IPS-NIHi7 (cell line): ENCODE data around the gene KCNIP1.

Experiments
- DNase-seq: peaks from one replicate; pipeline ENCODE4 v3.0.0; 2012; ENCODE audit warnings: mixed read lengths; ENCODE audit errors: extremely low spot score

Gene KCNIP1

GRCh38 chr5:170711300-170711699, 207.5 kb downstream of the KCNIP1 start:
- DNase-seq: no peak

- no peak for DNase-seq
Observed at GRCh38 chr5:170715141-170715540, 211.3 kb downstream of the KCNIP1 start.

GRCh38 chr5:170716396-170716795, 212.6 kb downstream of the KCNIP1 start:
- DNase-seq: no peak

GRCh38 chr5:170719551-170719950, 215.7 kb downstream of the KCNIP1 start:
- no peak for DNase-seq

- DNase-seq: no peak
Observed at GRCh38 chr5:170720179-170720578, 216.4 kb downstream of the KCNIP1 start.

GRCh38 chr5:170720984-170721383, 217.2 kb downstream of the KCNIP1 start:
- no peak for DNase-seq

- no peak for DNase-seq
Observed at GRCh38 chr5:170721681-170722080, 217.9 kb downstream of the KCNIP1 start.

- peak; percentile 59 for DNase-seq
Observed at GRCh38 chr5:170722316-170722715, 218.5 kb downstream of the KCNIP1 start.

- DNase-seq: no peak
Observed at GRCh38 chr5:170731052-170731451, 227.2 kb downstream of the KCNIP1 start.

GRCh38 chr5:170732685-170733084, 228.9 kb downstream of the KCNIP1 start:
- DNase-seq: no peak

GRCh38 chr5:170736966-170737365, 233.1 kb downstream of the KCNIP1 start:
- no peak for DNase-seq

- DNase-seq: no peak
Observed at GRCh38 chr5:170737591-170737990, 233.8 kb downstream of the KCNIP1 start.

GRCh38 chr5:170738840-170739239, 235.0 kb downstream of the KCNIP1 start:
- peak; percentile 49 for DNase-seq

GRCh38 chr5:170739446-170739845, 235.6 kb downstream of the KCNIP1 start:
- DNase-seq: no peak

GRCh38 chr5:170740551-170741205, 236.9 kb downstream of the KCNIP1 start:
- no peak for DNase-seq

- DNase-seq: no peak
Observed at GRCh38 chr5:170741801-170742200, 238.0 kb downstream of the KCNIP1 start.

- DNase-seq: no peak
Observed at GRCh38 chr5:170743876-170744212, 240.0 kb downstream of the KCNIP1 start.

GRCh38 chr5:170745481-170746071, 241.8 kb downstream of the KCNIP1 start:
- DNase-seq: peak; percentile 59

GRCh38 chr5:170746075-170746960, 242.5 kb downstream of the KCNIP1 start:
- no peak for DNase-seq

- DNase-seq: no peak
Observed at GRCh38 chr5:170746961-170747340, 243.1 kb downstream of the KCNIP1 start.

- no peak for DNase-seq
Observed at GRCh38 chr5:170747357-170747756, 243.5 kb downstream of the KCNIP1 start.

GRCh38 chr5:170747851-170748250, 244.0 kb downstream of the KCNIP1 start:
- DNase-seq: peak; percentile 51

GRCh38 chr5:170748951-170749471, 245.2 kb downstream of the KCNIP1 start:
- no peak for DNase-seq
